T-cell (primary cell): Measurements from ENCODE around the gene LGALS9B. TPM values are rescaled to one million over a fixed set of nuclear protein-coding genes. Genes with fewer than 3 reads are reported as not detected.
"Not testable (repeated sequence)": the region's sequence is repeated elsewhere in the genome, so short reads cannot be mapped to it uniquely, and the experiment has no call there.

ENCODE experiments used
- ATAC-seq, 4 experiments: fragments of 200-7000 bp in 3 of 4; fragments of 150-1000 bp in 1 of 4; cut with Tn5 transposase; replicated peaks in 1 of 4; 1 replicate in 3 of 4; 2 replicates in 1 of 4; pipeline ENCODE4 v1.10.0; 2021; ENCODE audit warnings: moderate library complexity in 3 of 4, mild to moderate bottlenecking in 2 of 4, moderate number of reproducible peaks in 1 of 4
- CTCF ChIA-PET, 2 donors: fragments of 300-600 bp; sonication (Branson Sonifier 250); formaldehyde crosslinking; loops; one replicate each; lab custom pipeline; 2022; ENCODE audit warnings: antibody characterized with exemption in 2 of 2; lab: Charles Lee
- POLR2A ChIA-PET, 2 donors: fragments of 300-600 bp; sonication (Branson Sonifier 250); formaldehyde crosslinking; loops; one replicate each; lab custom pipeline; 2022; ENCODE audit warnings: antibody characterized with exemption in 2 of 2; lab: Charles Lee
- DNase-seq, 35 experiments: peaks; one replicate each; pipeline versions ENCODE4 v3.0.0 to v3.0.0-alpha.2; 2013 to 2023
- H3K27ac ChIP-seq: one replicate; pipeline ENCODE4 v1.5.1; 2013; ENCODE audit warnings: low read length
- H3K27me3 ChIP-seq, 2 experiments: replicated peaks in 1 of 2; 1 replicate in 1 of 2; 2 replicates in 1 of 2; pipeline versions ENCODE4 v1.6.1 to v1.7.0; 2013; ENCODE audit warnings: low read length in 1 of 2, mixed read lengths in 1 of 2; ENCODE audit not compliant: control insufficient read depth in 2 of 2, insufficient read depth in 2 of 2; ENCODE audit errors: extremely low read depth in 1 of 2
- H3K36me3 ChIP-seq, 2 donors: 1 replicate in 1 of 2; 2 replicates in 1 of 2; pipeline versions ENCODE4 v1.6.1 to v1.7.0; 2013; ENCODE audit warnings: low read length in 1 of 2; ENCODE audit not compliant: control insufficient read depth in 2 of 2, insufficient read depth in 1 of 2; ENCODE audit errors: extremely low read depth in 1 of 2
- H3K4me1 ChIP-seq, 2 experiments: 1 replicate in 1 of 2; 2 replicates in 1 of 2; pipeline versions ENCODE4 v1.6.1 to v1.7.0; 2013; ENCODE audit warnings: low read length in 2 of 2, mixed read lengths in 1 of 2; ENCODE audit not compliant: insufficient read depth in 2 of 2, control insufficient read depth in 1 of 2; ENCODE audit errors: extremely low read depth in 1 of 2
- H3K4me3 ChIP-seq, 2 donors: 1 replicate in 1 of 2; 2 replicates in 1 of 2; pipeline versions ENCODE4 v1.5.1 to v1.7.0; 2013; ENCODE audit warnings: mild to moderate bottlenecking in 2 of 2, low read length in 1 of 2, moderate library complexity in 1 of 2; ENCODE audit not compliant: control insufficient read depth in 1 of 2; ENCODE audit errors: extremely low read depth in 1 of 2
- H3K9me3 ChIP-seq: 2 replicates; pipeline ENCODE4 v1.7.0; 2013
- H3K27ac Mint-ChIP-seq, 2 donors: one replicate each; pipeline ENCODE4 v1.8.0; 2020 to 2021; ENCODE audit warnings: mild to moderate bottlenecking in 2 of 2, mixed read lengths in 2 of 2
- H3K27me3 Mint-ChIP-seq, 2 donors: one replicate each; pipeline ENCODE4 v1.8.0; 2021 to 2022; ENCODE audit warnings: mixed read lengths in 2 of 2
- H3K36me3 Mint-ChIP-seq: one replicate; pipeline ENCODE4 v1.8.0; 2021; ENCODE audit warnings: mixed read lengths
- H3K4me1 Mint-ChIP-seq, 3 donors: one replicate each; pipeline ENCODE4 v1.8.0; 2020 to 2022; ENCODE audit warnings: mixed read lengths in 3 of 3, mild to moderate bottlenecking in 1 of 3
- H3K4me3 Mint-ChIP-seq, 3 donors: one replicate each; pipeline ENCODE4 v1.8.0; 2020 to 2022; ENCODE audit warnings: mild to moderate bottlenecking in 3 of 3, mixed read lengths in 3 of 3, moderate library complexity in 3 of 3
- H3K9me3 Mint-ChIP-seq, 3 donors: one replicate each; pipeline ENCODE4 v1.8.0; 2020 to 2022; ENCODE audit warnings: mixed read lengths in 3 of 3
- WGBS: methylation state at CpG from one replicate; pipeline ENCODE4 v1.1.5; 2013; ENCODE audit warnings: missing lambda C conversion rate; ENCODE audit not compliant: insufficient coverage; 5-methylcytosine and 5-hydroxymethylcytosine counted together
- total RNA-seq, 35 experiments: library from RNA in 6 of 35; stranded (reverse) in 6 of 35; fragments of 120-200 nt in 1 of 35; gene quantifications; one replicate each; pipeline versions ENCODE4 v1.2.1 to v1.2.4 and lab custom pipeline; 2013 to 2026

Gene LGALS9B
- total RNA-seq: under 1 TPM in 3 of 5 donors, not detected in 2; 0.30 to 0.60 (median 0.35) TPM
- 0.20 TPM for total RNA-seq (2013)
- total RNA-seq (lab: John Stamatoyannopoulos, UW): 0 to 0.40 (median 0) reads per million in 29 experiments

DNA sequence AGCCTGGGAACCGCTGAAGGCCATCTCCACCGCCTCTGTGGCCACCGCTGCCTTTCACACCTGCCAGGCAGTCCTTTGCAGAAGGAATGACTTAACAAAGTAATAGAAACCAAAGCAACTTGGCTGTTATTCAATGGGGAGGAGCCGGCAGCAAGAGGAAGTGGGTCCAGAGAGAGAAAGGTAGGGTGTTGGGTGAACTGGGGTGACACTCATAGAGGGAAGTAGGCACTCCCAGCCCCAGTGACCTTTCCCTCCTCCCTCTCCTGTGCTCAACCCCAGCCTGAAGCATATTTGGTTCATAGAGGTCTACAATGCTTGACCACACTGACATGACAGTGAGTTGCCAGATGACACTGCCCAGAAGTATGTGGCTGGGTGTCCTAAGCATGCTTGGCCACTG is at the start of gene LGALS9B:
Gene LGALS9B (minus strand): TSS at position 93 of the 400 bp plus-strand sequence. CDS start 69 bp downstream, at position 24.
- peak in 3 of 4 experiments; percentile 40 to 87 (median 65) for ATAC-seq
- H3K27ac ChIP-seq, H3K27me3 ChIP-seq, CTCF ChIA-PET, H3K36me3 ChIP-seq, H3K9me3 ChIP-seq, H3K9me3 Mint-ChIP-seq, H3K4me1 Mint-ChIP-seq, DNase-seq, H3K27me3 Mint-ChIP-seq, POLR2A ChIA-PET, H3K4me3 ChIP-seq, H3K36me3 Mint-ChIP-seq: not testable (repeated sequence)
- WGBS: no CpG with 5 or more reads among the region's 4 CpGs
- H3K27ac Mint-ChIP-seq: peak within 1 kb of the TSS in 1 of 2 donors; percentile 44
- peak within 1 kb of the TSS in 2 of 3 donors; percentile 39 to 42 for H3K4me3 Mint-ChIP-seq
- peaks cover 0 to 11% of the 10 kb centered on the region in 2 experiments for H3K4me1 ChIP-seq

DNA sequence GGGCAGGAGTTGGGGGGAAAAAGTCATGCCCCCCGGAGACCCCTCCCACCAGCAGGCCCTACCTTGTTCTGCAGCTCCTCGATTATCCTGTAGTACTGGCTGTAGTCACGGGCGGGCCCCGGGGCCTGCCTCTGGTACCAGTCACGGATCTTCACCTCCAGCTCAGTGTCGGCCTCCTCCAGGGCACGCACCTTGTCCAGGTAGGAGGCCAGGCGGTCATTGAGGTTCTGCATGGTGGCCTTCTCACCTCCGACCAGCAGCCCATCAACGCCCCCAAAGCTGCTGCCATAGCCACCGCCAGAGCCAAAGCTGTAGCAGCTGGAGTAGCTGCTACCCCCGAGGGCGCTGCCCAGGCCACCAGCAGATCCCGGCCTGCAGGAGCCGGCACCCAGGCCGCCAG is 49.6 kb upstream of the LGALS9B start:
- CTCF ChIA-PET, H3K9me3 Mint-ChIP-seq, H3K4me3 ChIP-seq, H3K27ac ChIP-seq, H3K4me3 Mint-ChIP-seq, H3K36me3 Mint-ChIP-seq, POLR2A ChIA-PET, H3K27ac Mint-ChIP-seq, H3K4me1 ChIP-seq, H3K36me3 ChIP-seq, H3K27me3 ChIP-seq, H3K27me3 Mint-ChIP-seq, ATAC-seq, H3K9me3 ChIP-seq, H3K4me1 Mint-ChIP-seq, DNase-seq: not testable (repeated sequence)
- no CpG with 5 or more reads among the region's 17 CpGs for WGBS

DNA sequence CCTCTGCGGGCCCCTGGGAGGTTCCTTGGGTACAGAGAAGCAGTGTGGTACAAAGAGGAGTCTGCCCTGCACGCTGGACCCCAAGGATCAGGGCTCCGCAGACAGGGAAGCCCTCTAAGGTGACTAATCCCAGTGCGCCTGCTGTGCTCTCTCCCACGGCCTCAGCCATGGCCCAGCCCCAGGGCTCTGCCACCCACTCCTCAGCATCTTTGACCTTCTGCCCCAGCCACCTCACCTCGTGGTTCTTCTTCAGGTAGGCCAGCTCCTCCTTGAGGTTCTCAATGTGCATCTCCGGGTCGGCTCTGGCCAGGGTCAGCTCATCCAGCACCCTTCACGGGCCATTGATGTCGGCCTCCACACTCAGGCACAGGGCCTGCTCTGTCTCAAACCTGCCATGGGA is 47.8 kb upstream of the LGALS9B start:
- H3K4me3 ChIP-seq, H3K36me3 ChIP-seq, ATAC-seq, POLR2A ChIA-PET, H3K4me1 Mint-ChIP-seq, H3K9me3 Mint-ChIP-seq, H3K27me3 ChIP-seq, H3K4me1 ChIP-seq, H3K27ac Mint-ChIP-seq, H3K4me3 Mint-ChIP-seq, H3K27me3 Mint-ChIP-seq, H3K36me3 Mint-ChIP-seq, H3K27ac ChIP-seq, DNase-seq, CTCF ChIA-PET, H3K9me3 ChIP-seq: not testable (repeated sequence)
- 96% methylated on average over 3 of the region's 10 CpGs for WGBS

DNA sequence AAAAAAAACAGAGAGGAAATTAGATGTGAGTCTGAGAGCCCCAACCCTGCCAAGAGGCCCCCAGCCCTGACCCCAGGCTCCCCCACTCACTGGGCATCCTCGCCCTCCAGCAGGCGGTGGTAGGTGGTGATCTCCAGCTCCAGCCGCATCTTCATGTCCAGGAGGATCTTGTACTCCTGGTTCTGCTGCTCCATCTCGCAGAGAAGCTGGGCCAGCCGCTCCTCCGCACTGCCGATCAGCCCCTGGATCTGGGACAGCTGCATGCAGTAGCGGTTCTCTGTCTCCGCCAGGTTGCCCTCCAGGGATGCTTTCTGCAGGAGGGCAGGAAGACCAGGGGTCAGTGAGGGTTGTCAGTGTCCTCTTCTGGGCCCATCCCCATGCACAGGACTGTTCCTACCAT is 46.2 kb upstream of the LGALS9B start:
- H3K27me3 ChIP-seq, POLR2A ChIA-PET, H3K9me3 ChIP-seq, H3K9me3 Mint-ChIP-seq, DNase-seq, CTCF ChIA-PET, H3K4me3 Mint-ChIP-seq, H3K4me3 ChIP-seq, H3K27me3 Mint-ChIP-seq, H3K4me1 Mint-ChIP-seq, H3K4me1 ChIP-seq, ATAC-seq, H3K27ac ChIP-seq, H3K36me3 ChIP-seq, H3K36me3 Mint-ChIP-seq, H3K27ac Mint-ChIP-seq: not testable (repeated sequence)
- no CpG with 5 or more reads among the region's 9 CpGs for WGBS

DNA sequence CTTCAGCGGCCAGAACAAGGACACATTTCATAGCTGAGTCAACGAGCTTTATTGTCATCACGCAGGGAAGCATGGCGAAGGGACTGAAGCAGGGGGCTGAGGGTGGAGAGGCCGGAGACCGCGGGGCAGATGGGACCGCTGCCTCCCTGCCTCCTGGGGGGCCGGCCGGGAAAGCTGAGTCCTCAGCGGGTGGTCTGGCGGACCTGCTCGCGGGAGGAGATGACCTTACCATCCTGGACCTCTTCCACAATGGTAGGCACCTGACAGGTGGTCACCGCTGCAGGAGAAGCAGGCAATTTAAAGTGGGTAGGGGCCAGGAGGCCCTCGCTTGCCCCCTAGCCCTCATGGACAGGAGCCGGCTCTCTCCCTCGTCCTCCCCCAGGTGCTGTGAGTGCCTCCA is 45.0 kb upstream of the LGALS9B start:
- DNase-seq, H3K27ac Mint-ChIP-seq, H3K4me1 ChIP-seq, H3K27me3 ChIP-seq, POLR2A ChIA-PET, H3K4me3 Mint-ChIP-seq, H3K27me3 Mint-ChIP-seq, H3K36me3 ChIP-seq, H3K27ac ChIP-seq, CTCF ChIA-PET, H3K4me1 Mint-ChIP-seq, H3K9me3 ChIP-seq, H3K4me3 ChIP-seq, H3K9me3 Mint-ChIP-seq, H3K36me3 Mint-ChIP-seq, ATAC-seq: not testable (repeated sequence)
- no CpG with 5 or more reads among the region's 18 CpGs for WGBS

DNA sequence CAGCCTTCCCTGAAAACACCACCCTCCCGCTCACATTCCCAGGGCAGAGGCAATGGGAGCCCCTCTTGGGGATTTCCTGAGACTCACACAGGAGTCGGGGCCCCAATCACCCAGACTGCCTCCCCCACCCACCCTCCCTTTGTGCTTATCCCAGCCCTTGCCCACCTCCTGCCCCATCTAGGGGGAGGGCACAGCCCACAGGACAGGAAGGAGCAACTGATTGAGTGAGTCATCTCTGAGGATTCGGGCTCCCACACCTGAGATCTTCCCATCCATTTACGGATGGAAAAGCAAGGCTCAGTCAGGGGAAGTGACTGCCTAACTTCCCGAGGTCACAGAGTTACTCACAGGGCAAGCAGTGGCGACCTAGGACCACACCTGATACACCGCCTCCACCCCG is 44.4 kb upstream of the LGALS9B start:
- WGBS: no CpG with 5 or more reads among the region's 8 CpGs
- H3K4me3 Mint-ChIP-seq, H3K4me1 ChIP-seq, ATAC-seq, H3K36me3 ChIP-seq, POLR2A ChIA-PET, H3K27ac Mint-ChIP-seq, H3K27me3 Mint-ChIP-seq, H3K4me1 Mint-ChIP-seq, DNase-seq, H3K27ac ChIP-seq, H3K4me3 ChIP-seq, H3K9me3 Mint-ChIP-seq, H3K36me3 Mint-ChIP-seq, H3K9me3 ChIP-seq, H3K27me3 ChIP-seq, CTCF ChIA-PET: not testable (repeated sequence)

DNA sequence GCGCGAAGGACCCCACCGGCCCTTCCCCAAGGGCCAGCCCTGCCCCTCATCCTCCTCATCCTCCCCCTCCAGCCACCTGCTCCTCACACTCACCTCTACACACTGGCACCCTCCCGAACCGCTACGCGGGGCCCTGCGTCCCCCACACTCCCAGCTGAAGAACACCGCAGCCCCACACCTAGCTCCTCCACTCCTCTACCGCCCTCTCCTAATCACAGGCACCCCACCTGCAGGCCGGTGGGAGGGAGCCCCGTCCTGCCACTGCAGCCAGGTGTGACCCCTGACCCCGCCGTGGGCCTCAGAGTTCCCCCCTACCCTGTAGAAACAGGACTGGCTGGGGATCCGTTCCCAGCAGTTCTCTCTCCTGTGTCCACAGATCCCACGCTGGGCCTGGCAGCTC is 38.0 kb upstream of the LGALS9B start:
- H3K4me3 Mint-ChIP-seq, DNase-seq, H3K9me3 Mint-ChIP-seq, H3K27me3 ChIP-seq, H3K27ac Mint-ChIP-seq, H3K4me1 Mint-ChIP-seq, H3K9me3 ChIP-seq, H3K27ac ChIP-seq, H3K4me3 ChIP-seq, CTCF ChIA-PET, H3K4me1 ChIP-seq, H3K27me3 Mint-ChIP-seq, H3K36me3 ChIP-seq, ATAC-seq, H3K36me3 Mint-ChIP-seq, POLR2A ChIA-PET: not testable (repeated sequence)
- WGBS: no CpG with 5 or more reads among the region's 16 CpGs
